Omental fat pad (tissue), 4 donors: Measurements from ENCODE around the gene NUP62. TPM values are rescaled to one million over a fixed set of nuclear protein-coding genes. Genes with fewer than 3 reads are reported as not detected.
"Not testable (repeated sequence)": the region's sequence is repeated elsewhere in the genome, so short reads cannot be mapped to it uniquely, and the experiment has no call there.

Experiments used
- ATAC-seq: fragments of 150-250 bp; one replicate; pipeline ENCODE4 v1.9.1; 2016; ENCODE audit warnings: mild to moderate bottlenecking, moderate library complexity; ENCODE audit not compliant: low FRiP score
- DNase-seq: peaks from one replicate; pipeline ENCODE4 v3.0.0-alpha.2; 2019; ENCODE audit warnings: low spot score
- total RNA-seq, 4 donors: library from RNA; depleted of rRNA; stranded (reverse); fragments of >200 nt; gene quantifications; one replicate each; pipeline ENCODE4 v1.1.0, GENCODE V29; 2016
- TF ChIP-seq, protein P1 (sequence below), 3 donors: fragments of 450-650 bp; IDR thresholded peaks; one replicate each; pipeline ENCODE4 v1.5.1; 2016 to 2017; ENCODE audit warnings: antibody characterized with exemption in 3 of 3, mild to moderate bottlenecking in 3 of 3, moderate library complexity in 2 of 3

The NUP62 gene
- total RNA-seq, 4 donors from 2014 or later: 24.9 to 45.5 (median 30.6) TPM

GRCh38 chr19:49930483-49931011, 1.2 kb upstream of the NUP62 start:
- TF ChIP-seq, protein P1, sequence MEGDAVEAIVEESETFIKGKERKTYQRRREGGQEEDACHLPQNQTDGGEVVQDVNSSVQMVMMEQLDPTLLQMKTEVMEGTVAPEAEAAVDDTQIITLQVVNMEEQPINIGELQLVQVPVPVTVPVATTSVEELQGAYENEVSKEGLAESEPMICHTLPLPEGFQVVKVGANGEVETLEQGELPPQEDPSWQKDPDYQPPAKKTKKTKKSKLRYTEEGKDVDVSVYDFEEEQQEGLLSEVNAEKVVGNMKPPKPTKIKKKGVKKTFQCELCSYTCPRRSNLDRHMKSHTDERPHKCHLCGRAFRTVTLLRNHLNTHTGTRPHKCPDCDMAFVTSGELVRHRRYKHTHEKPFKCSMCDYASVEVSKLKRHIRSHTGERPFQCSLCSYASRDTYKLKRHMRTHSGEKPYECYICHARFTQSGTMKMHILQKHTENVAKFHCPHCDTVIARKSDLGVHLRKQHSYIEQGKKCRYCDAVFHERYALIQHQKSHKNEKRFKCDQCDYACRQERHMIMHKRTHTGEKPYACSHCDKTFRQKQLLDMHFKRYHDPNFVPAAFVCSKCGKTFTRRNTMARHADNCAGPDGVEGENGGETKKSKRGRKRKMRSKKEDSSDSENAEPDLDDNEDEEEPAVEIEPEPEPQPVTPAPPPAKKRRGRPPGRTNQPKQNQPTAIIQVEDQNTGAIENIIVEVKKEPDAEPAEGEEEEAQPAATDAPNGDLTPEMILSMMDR (IDR thresholded peaks at IDR 0.05): no peak
- no peak for ATAC-seq
- no peak for DNase-seq

- TF ChIP-seq, protein P1 (IDR thresholded peaks at IDR 0.05): no peak
These were observed 543 bp upstream of the NUP62 start for GRCh38 chr19:49929611-49930482.

GRCh38 chr19:49927526-49928264, 1.6 kb downstream of the NUP62 start:
- no peak for DNase-seq
- ATAC-seq: no peak
- TF ChIP-seq, protein P1 (IDR thresholded peaks at IDR 0.05): no peak

More at GRCh38 chr19:49929611-49930482, 543 bp upstream of the NUP62 start:
- DNase-seq (peak; percentile 82), ATAC-seq (peak; percentile 91)

DNA sequence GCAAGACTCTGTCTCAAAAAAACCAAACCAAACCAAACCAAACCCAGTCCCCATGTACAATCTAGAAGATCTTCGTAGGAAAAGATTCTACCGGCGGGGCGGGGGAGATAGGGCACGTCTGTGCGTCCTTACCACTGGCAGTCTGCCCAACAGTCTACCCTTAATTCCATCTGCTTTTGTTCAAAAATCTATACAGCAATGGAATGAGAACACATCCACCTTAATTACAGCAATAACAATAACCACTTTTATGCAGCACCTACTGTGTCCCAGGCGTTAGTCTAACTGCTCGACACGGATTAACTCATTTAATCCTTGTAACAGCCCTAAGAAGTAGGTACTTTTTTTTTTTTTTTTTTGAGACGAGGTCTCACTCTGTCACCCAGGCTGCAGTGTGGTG, 2.8 kb downstream of the NUP62 start:
- DNase-seq (no peak), ATAC-seq (no peak)
- TF ChIP-seq, protein P1 (IDR thresholded peaks at IDR 0.05): no peak

DNA sequence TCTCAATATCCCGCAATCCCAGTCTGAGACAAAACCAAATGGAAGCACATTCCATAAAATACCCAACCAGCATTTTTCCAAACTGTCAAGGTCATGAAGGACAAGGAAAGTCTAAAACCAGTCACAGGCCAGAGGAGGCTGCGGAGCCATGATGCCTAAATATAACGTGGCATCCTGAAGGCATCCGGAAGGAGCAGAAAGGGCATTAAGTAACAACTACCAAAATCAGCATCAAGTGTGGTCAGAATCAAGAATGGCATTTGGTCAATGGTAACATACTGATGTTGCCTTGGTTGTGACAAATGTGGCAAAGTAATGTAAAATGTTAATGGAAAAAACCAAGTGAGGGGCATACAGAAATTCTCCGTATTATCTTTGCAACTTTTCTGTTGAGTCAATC, 3.8 kb downstream of the NUP62 start:
- ATAC-seq (no peak), DNase-seq (no peak)
- TF ChIP-seq, protein P1 (IDR thresholded peaks at IDR 0.05): no peak

GRCh38 chr19:49924881-49925210, 4.5 kb downstream of the NUP62 start:
- DNase-seq, ATAC-seq: not testable (repeated sequence)
